CD14-positive monocyte (primary cell): ENCODE measurements around the gene PACSIN3. TPM values are rescaled to one million over a fixed set of nuclear protein-coding genes. Genes with fewer than 3 reads are reported as not detected.

Experiments used
- DNase-seq, 3 donors: peaks; one replicate each; pipeline ENCODE4 v3.0.0-alpha.2; 2011 to 2022
- H2AFZ ChIP-seq: 2 replicates; pipeline ENCODE4 v1.6.0; 2012; ENCODE audit warnings: mild to moderate bottlenecking, low read depth, low read length, inconsistent platforms; ENCODE audit not compliant: insufficient read depth, poor library complexity, severe bottlenecking
- H3K27ac ChIP-seq, 2 donors: 1 replicate in 1 of 2; 2 replicates in 1 of 2; pipeline ENCODE4 v1.5.1; 2012 to 2013; ENCODE audit warnings: low read length in 2 of 2, control low read depth in 1 of 2, inconsistent platforms in 1 of 2, low read depth in 1 of 2, mild to moderate bottlenecking in 1 of 2
- H3K27me3 ChIP-seq, 2 donors: one replicate each; pipeline versions ENCODE4 v1.6.0 to v1.6.1; 2011 to 2013; ENCODE audit warnings: low read length in 2 of 2; ENCODE audit not compliant: control insufficient read depth in 2 of 2, insufficient read depth in 2 of 2
- H3K36me3 ChIP-seq, 2 donors: replicated peaks in 1 of 2; 1 replicate in 1 of 2; 2 replicates in 1 of 2; pipeline versions ENCODE4 v1.5.1 to v1.6.1; 2012 to 2013; ENCODE audit warnings: low read length in 2 of 2, control low read depth in 1 of 2, inconsistent platforms in 1 of 2, mild to moderate bottlenecking in 1 of 2; ENCODE audit not compliant: insufficient read depth in 2 of 2, control insufficient read depth in 1 of 2
- H3K4me1 ChIP-seq, 2 donors: 1 replicate in 1 of 2; 2 replicates in 1 of 2; pipeline versions ENCODE4 v1.5.1 to v1.6.1; 2012 to 2013; ENCODE audit warnings: low read length in 2 of 2, control low read depth in 1 of 2, inconsistent platforms in 1 of 2, mild to moderate bottlenecking in 1 of 2, moderate library complexity in 1 of 2; ENCODE audit not compliant: insufficient read depth in 2 of 2, control insufficient read depth in 1 of 2
- H3K4me2 ChIP-seq: replicated peaks from 2 replicates; pipeline ENCODE3; 2012; ENCODE audit warnings: low read length, moderate library complexity, mild to moderate bottlenecking; ENCODE audit not compliant: poor library complexity, severe bottlenecking; ENCODE audit errors: extremely low read depth
- H3K4me3 ChIP-seq, 3 experiments: fragments of 200-600 bp in 1 of 3; sonication (generic) in 1 of 3; replicated peaks in 1 of 3; 1 replicate in 2 of 3; 2 replicates in 1 of 3; pipeline ENCODE4 v1.5.1; 2011 to 2013; ENCODE audit warnings: low read length in 3 of 3, mild to moderate bottlenecking in 3 of 3, control low read depth in 2 of 3, low read depth in 2 of 3, inconsistent platforms in 1 of 3, moderate library complexity in 1 of 3
- H3K79me2 ChIP-seq: 2 replicates; pipeline ENCODE4 v1.6.0; 2012; ENCODE audit warnings: mild to moderate bottlenecking, control low read depth, inconsistent platforms, low read length, moderate library complexity; ENCODE audit not compliant: insufficient read depth
- H3K9ac ChIP-seq: 2 replicates; pipeline ENCODE4 v1.6.0; 2017; ENCODE audit warnings: low read length, mild to moderate bottlenecking; ENCODE audit not compliant: insufficient read depth, poor library complexity, severe bottlenecking
- H3K9me3 ChIP-seq, 2 donors: replicated peaks in 1 of 2; 1 replicate in 1 of 2; 2 replicates in 1 of 2; pipeline versions ENCODE4 v1.5.1 to v1.6.1; 2012 to 2013; ENCODE audit warnings: low read length in 2 of 2, control low read depth in 1 of 2; ENCODE audit not compliant: control insufficient read depth in 1 of 2, insufficient read depth in 1 of 2
- H4K20me1 ChIP-seq: 2 replicates; pipeline ENCODE4 v1.6.0; 2012; ENCODE audit warnings: mild to moderate bottlenecking, low read length, control low read depth, moderate library complexity; ENCODE audit not compliant: insufficient read depth
- H3K27ac Mint-ChIP-seq, 7 donors: one replicate each; pipeline ENCODE4 v1.8.0; 2020; ENCODE audit warnings: mild to moderate bottlenecking in 7 of 7, mixed read lengths in 7 of 7, moderate library complexity in 6 of 7, inconsistent platforms in 2 of 7
- H3K27me3 Mint-ChIP-seq, 3 donors: one replicate each; pipeline ENCODE4 v1.8.0; 2021 to 2022; ENCODE audit warnings: low read depth in 3 of 3, mild to moderate bottlenecking in 3 of 3, mixed read lengths in 3 of 3, moderate library complexity in 3 of 3, inconsistent platforms in 1 of 3
- H3K36me3 Mint-ChIP-seq, 2 donors: one replicate each; pipeline ENCODE4 v1.8.0; 2020; ENCODE audit warnings: mixed read lengths in 2 of 2, inconsistent platforms in 1 of 2, mild to moderate bottlenecking in 1 of 2
- H3K4me1 Mint-ChIP-seq: one replicate; pipeline ENCODE4 v1.8.0; 2020; ENCODE audit warnings: mild to moderate bottlenecking, mixed read lengths
- H3K4me3 Mint-ChIP-seq, 2 donors: one replicate each; pipeline ENCODE4 v1.8.0; 2020; ENCODE audit warnings: mild to moderate bottlenecking in 2 of 2, mixed read lengths in 2 of 2, moderate library complexity in 1 of 2
- H3K9me3 Mint-ChIP-seq, 7 donors: one replicate each; pipeline ENCODE4 v1.8.0; 2020 to 2022; ENCODE audit warnings: mixed read lengths in 7 of 7, mild to moderate bottlenecking in 6 of 7, moderate library complexity in 6 of 7, inconsistent platforms in 2 of 7
- CTCF ChIP-seq: fragments of 200-600 bp; IDR thresholded peaks from one replicate; pipeline ENCODE4 v1.8.0; 2022; ENCODE audit warnings: antibody characterized with exemption, mild to moderate bottlenecking
- WGBS: methylation state at CpG from one replicate; pipeline ENCODE4 v1.1.5; 2013; ENCODE audit warnings: missing lambda C conversion rate; ENCODE audit not compliant: insufficient coverage; 5-methylcytosine and 5-hydroxymethylcytosine counted together
- intact Hi-C, 2 donors: fragments of 100-400 bp; cut with micrococcal nuclease; formaldehyde crosslinking; loops; one replicate each; pipeline versions ENCODE4 v1.15.0 to v1.15.1; 2023
- polyA minus RNA-seq: library from RNA; depleted of rRNA, polyadenylated mRNA; stranded (reverse); fragments of >200 nt; gene quantifications from 2 replicates; pipeline ENCODE4 v1.2.3, GENCODE V29; 2012
- polyA plus RNA-seq, 3 donors: library from polyadenylated mRNA; depleted of rRNA in 1 of 3; unstranded in 2 of 3; stranded (reverse) in 1 of 3; fragments of 300-500 nt in 2 of 3; fragments of >200 nt in 1 of 3; fragmentation: Illumina TruSeq in 2 of 3; gene quantifications; 1 replicate in 2 of 3; 2 replicates in 1 of 3; pipeline ENCODE4 v1.2.3, GENCODE V29; 2012 to 2021
- total RNA-seq, 12 experiments: library from RNA in 1 of 12; stranded (reverse) in 1 of 12; fragments of 120-200 nt in 1 of 12; gene quantifications; one replicate each; pipeline ENCODE4 v1.2.4 and lab custom pipeline; 2013 to 2026; ENCODE audit warnings: mixed read lengths in 6 of 12, inconsistent platforms in 1 of 12

The PACSIN3 gene
- 0.75 TPM for total RNA-seq (2013)
- polyA plus RNA-seq (not detected), polyA minus RNA-seq (0.48 TPM in 1 of 2 replicates, not detected in the other), total RNA-seq (lab: John Stamatoyannopoulos, UW) (0 to 2.7 (median 0.16) reads per million in 11 experiments)

- peaks cover 0 to 6% of the 10 kb centered on the region in 2 donors for H3K9me3 ChIP-seq
These were observed at the start of gene PACSIN3 for GRCh38 chr11:47186076-47186699. Gene PACSIN3, minus strand, starts transcription at chr11:47186434. Its CDS starts 3,707 bp downstream, at chr11:47182727.

GRCh38 chr11:47235163-47235562 lies 48.9 kb upstream of the PACSIN3 start:
- no peaks in the 10 kb centered on the region for H3K9me3 ChIP-seq
- intact Hi-C loops = no loop called here
- no peaks in the 10 kb centered on the region for H4K20me1 ChIP-seq
- H3K36me3 Mint-ChIP-seq = peaks cover 35 to 49% of the 10 kb centered on the region in 2 donors
- no peak overlapping the region for H3K4me3 ChIP-seq
- H3K4me1 ChIP-seq = no peaks in the 10 kb centered on the region
- H3K4me1 Mint-ChIP-seq = no peaks in the 10 kb centered on the region
- peak overlapping the region in 1 of 2 donors; percentile 10 for H3K4me3 Mint-ChIP-seq
- no peak overlapping the region for H3K27ac ChIP-seq
- H3K27me3 ChIP-seq = no peaks in the 10 kb centered on the region
- no peak overlapping the region for H2AFZ ChIP-seq
- 94% methylated on average over 5 of the region's 12 CpGs for WGBS
- no peaks in the 10 kb centered on the region for H3K27me3 Mint-ChIP-seq
- no peaks in the 10 kb centered on the region for H3K79me2 ChIP-seq
- peak overlapping the region in 1 of 7 donors; percentile 29 for H3K27ac Mint-ChIP-seq
- no peak overlapping the region for H3K4me2 ChIP-seq
- no peak for DNase-seq
- H3K36me3 ChIP-seq = peaks cover 32 to 66% of the 10 kb centered on the region in 2 donors
- H3K9ac ChIP-seq = no peak overlapping the region
- H3K9me3 Mint-ChIP-seq = no peaks in the 10 kb centered on the region
- TF ChIP-seq CTCF = no peak

More at GRCh38 chr11:47186076-47186699, at the start of gene PACSIN3:
- Mint-ChIP-seq H3K4me1 (peaks cover 14% of the 10 kb centered on the region), H3K36me3 (no peaks in the 10 kb centered on the region), H3K4me3 (peak within 1 kb of the TSS; percentile 75 to 92), H3K9me3 (peaks cover 0 to 14% (median 0%) of the 10 kb centered on the region in 7 donors), H3K27me3 (peaks cover 48 to 65% (median 49%) of the 10 kb centered on the region in 3 donors), H3K27ac (no peak within 1 kb of the TSS)
- Histone ChIP-seq H3K27ac (no peak within 1 kb of the TSS), H3K27me3 (peaks cover 29 to 59% of the 10 kb centered on the region in 2 donors), H3K79me2 (no peaks in the 10 kb centered on the region), H3K4me1 (peaks cover 20 to 23% of the 10 kb centered on the region in 2 donors), H2AFZ (peak within 1 kb of the TSS; percentile 83), H3K4me3 (peak within 1 kb of the TSS; percentile 10 to 73 (median 28)), H3K36me3 (no peaks in the 10 kb centered on the region), H4K20me1 (no peaks in the 10 kb centered on the region), H3K9ac (peak within 1 kb of the TSS; percentile 46), H3K4me2 (peak within 1 kb of the TSS; percentile 80)
- under 1% methylated on average over 80 of the region's 80 CpGs for WGBS
- no peak for TF ChIP-seq CTCF
- intact Hi-C loops = no loop called here
- DNase-seq = peak in 2 of 3 donors; percentile 24 to 26
